HG03039 (cell line): ENCODE results near the gene CLECL1.
"Not testable (repeated sequence)": the region's sequence is repeated elsewhere in the genome, so short reads cannot be mapped to it uniquely, and the experiment has no call there.

Experiments used
- ATAC-seq: cut with Tn5 transposase; IDR thresholded peaks from one replicate; pipeline ENCODE4 v1.9.1; 2021; ENCODE audit warnings: mild to moderate bottlenecking, moderate library complexity; ENCODE audit not compliant: unreplicated experiment

Gene CLECL1

DNA sequence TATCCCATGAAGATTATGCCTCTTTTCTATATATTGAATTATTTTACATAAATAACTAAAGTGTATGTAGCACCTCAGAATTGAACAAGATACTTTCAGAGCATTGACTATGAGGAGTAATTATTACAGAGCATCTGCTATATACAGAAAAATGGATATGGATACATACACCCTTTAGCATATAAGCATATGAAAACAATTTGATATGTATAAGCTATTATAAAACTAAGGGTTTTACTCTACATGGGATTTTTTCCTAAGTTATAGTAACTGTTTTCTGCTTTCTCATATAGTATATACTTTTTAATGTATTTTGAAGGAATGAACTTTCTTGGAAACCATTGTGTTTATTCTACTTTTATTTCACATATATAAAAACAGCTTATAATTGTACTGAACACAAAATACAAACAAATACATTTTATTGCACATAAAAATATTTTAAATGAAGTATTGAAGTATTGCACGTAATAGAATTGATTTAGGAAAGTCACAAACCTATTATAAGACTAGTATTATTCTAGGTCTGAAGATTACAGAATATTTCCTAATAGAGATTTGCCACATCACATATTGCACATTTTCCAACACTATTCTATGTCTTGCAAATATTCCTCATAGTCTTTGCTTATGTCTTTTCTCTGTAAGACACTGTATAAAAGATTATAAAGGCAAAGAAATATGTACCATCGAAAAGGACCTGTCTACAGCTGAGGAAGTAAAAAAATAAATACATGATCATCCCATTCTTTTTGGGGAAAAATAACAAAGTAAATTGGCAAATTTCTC lies 19.4 kb upstream of the CLECL1 start:
- ATAC-seq: no peak

GRCh38 chr12:9751204-9752144 lies 18.6 kb upstream of the CLECL1 start:
- ATAC-seq: no peak

DNA sequence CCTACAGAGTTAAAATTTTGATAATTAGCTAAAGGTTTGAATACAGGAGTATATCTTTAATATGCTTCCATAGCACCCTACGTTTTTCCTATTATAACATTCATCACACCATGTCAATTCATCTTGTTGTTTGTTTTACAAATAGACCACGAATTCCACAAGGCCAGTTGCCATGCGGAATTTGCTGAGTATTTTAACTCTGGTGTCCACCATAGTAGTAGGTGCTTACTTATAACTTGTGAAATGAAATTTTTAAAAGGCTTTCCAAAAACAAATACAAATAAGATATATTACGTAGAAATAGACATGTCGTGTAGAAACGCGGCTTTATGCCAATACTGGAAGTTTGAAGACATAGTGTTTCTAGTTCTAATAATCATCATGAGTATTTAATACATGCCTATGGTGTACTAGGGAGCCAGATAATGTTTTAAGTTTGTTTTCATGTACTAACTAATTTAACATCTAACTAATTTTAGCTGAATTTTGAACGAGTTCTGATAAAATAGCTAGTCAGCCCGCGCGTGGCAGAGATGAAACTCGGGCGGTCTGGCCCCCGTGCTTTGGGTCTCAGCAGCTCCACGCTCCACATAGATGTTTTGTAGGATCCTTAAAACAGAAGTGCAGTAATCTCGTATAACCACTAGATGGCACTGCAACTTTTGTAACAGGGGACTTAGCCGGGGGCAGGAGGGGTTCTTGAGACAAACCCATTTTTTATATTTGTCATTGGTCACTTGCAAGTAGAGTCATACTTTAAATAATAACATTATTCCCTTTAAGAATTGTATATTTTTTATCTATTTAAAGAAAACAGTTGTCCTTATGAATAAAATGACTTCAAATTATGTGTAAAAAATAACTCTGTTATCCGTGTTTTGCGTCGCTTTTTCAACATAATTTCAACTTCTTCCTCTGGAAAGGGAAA lies 17.6 kb upstream of the CLECL1 start:
- ATAC-seq: no peak

- no peak for ATAC-seq
These were observed 16.7 kb upstream of the CLECL1 start for GRCh38 chr12:9749640-9750039.

DNA sequence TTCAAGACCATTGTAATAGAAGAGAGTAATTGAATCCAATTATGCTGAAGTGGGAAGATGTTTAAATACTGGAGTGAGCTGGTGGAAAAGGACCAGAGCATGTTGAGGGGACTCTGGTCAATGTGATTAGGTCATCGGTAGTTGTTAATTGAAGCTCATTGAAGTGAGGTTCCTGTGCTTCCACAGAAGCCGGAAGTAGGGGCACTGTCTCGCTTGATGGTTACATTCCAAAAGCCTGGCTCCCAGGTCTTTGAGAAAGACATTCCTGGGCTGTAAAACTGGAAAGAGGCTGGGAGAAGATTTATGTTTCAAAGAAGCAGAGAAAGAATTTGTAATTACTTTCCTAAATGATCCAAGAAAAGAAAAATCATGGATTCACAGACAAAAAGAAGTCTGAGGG lies 12.3 kb upstream of the CLECL1 start:
- ATAC-seq: no peak

DNA sequence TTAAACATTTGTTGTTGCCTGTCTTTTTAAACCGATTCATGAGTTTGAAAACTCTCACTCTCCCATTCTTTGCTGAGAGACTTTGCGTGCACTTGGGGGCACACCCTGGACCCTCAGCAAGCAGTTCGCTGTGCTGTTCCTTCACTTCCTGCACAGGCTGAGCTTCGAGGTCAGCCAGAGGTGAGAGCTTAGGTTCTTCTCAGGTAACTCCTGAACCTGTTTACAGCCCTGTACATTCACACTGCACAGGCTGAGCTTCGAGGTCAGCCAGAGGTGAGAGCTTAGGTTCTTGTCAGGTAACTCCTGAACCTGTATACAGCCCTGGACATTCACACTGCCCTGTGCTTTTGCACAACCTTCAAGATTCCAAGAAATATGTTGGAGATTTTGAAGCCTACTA lies 9.8 kb upstream of the CLECL1 start:
- ATAC-seq: no peak

GRCh38 chr12:9741726-9742125 lies 8.8 kb upstream of the CLECL1 start:
- ATAC-seq: peak; percentile 70

DNA sequence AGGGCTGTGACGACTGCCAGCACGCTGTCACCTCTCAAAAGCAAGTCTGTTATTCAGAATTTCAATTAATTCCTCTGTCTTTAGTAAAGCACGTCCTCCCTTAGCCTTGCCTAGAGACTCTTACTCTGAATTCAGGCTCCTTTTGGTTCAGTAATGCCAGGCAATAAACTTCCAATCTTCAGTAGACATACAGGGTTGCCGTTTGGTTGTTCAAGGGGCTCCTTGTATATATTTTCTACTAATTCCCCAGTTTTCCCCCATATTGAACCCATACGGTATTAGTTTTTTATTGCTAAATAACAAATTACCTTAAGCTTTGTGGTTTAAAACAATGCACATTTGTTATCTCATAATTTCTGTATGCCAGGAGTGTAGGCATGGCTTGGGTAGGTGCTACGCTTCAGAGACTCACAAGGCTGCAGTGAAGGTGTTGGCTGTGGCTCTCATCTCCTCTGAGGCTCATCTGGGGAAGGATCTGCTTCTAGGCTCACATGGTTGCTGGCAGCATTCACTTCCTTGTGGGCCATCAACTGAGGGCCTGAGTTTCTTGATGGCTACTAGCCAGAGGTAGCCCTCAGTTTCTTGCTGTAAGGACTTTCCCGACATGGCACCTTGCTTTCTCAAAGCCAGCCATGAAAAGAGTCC lies 7.3 kb upstream of the CLECL1 start:
- no peak for ATAC-seq

- ATAC-seq: not testable (repeated sequence)
These were observed 6.7 kb upstream of the CLECL1 start for GRCh38 chr12:9739404-9740105.

- ATAC-seq: not testable (repeated sequence)
These were observed 6.0 kb upstream of the CLECL1 start for GRCh38 chr12:9738905-9739304.

DNA sequence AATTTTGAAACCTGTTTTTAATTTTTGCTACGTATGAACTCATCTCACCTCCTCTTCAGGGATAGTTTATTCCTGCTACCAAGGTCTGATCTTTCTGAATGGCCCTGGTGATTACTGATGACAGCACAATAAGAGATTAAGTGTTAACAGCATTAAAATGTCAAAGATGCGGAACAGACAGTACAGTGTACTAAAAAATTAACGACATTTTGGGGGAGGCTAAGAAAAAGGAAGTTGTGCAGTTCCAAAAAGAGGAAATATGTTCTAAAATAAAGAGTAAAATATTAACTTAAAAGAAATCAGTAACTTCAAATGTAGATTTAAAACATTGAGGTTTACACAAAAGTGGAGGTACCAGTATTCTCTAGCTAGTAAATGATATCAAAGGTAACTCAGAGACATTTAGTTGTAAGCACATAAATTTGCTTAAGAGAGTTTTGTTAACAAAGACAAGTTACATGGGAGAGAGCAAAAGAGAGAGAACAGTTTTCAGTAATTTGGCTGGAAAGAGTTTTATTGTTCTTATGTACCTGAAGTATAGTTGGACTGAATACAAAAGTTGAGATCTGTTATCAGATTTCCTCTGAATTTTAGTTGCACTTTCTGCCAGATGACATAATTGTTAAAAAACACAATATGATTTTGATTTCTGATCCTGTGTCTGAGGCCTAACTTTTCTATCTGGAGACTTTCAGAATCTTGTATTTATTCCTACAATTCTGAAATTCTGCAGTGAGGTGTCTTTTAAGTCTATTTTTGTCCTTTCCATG lies 4.2 kb upstream of the CLECL1 start:
- no peak for ATAC-seq

- no peak for ATAC-seq
These were observed 2.7 kb upstream of the CLECL1 start for GRCh38 chr12:9735601-9736000.

DNA sequence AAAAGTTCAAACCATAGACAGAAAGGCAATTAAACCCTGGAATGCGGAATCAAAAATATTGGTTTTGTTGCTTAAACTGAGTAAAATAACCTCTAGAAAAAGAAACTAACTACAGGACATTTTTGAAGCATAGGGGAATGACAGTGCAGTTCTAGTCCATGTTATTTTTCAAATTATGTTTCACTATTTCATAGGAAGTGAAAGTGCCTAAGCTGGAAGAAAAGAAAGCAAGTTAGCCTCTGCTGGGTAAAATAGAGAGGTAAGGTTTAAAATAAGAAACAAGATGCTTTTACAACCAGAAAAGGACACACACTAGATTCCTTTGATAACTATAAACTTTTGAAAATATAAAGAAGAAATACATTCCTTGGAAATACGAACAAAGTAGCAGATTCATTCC lies 1.1 kb downstream of the CLECL1 start:
- no peak for ATAC-seq

DNA sequence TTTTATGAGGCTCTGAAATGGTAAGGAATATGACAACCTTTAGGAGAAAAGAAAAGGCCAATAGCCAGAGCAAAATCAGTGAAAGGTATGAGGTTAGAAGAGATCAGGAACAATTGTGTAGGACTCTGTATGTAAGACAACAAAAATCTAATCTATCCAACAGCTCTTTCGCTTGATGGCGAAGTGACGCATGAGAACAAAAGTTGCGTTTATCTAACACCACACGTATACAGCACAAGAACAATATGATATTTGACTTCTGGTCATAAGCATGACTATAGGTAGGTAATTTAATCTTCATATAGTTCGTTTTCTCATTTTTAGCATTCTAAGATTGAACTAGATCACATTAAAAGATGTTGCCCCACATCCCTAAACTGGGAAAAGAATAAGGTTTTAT lies 1.5 kb downstream of the CLECL1 start:
- no peak for ATAC-seq

DNA sequence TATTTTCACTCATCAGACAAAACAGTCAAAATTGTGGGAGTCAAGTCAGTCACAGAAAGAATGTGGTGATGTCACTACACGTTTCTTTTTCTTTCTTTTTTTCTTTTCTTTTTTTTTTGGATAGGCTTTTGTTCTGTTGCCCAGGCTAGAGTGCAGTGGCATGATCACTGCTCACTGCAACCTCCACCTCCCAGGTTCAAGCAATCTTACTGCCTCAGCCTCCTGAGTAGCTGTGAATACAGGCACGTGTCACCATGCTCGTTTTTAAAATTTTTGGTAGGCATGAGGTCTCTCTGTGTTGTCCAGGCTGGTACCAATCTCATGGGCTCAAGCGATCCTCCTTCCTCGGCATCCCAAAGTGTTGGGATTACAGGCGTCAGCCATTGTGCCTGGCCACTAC lies 2.3 kb downstream of the CLECL1 start:
- ATAC-seq: no peak

DNA sequence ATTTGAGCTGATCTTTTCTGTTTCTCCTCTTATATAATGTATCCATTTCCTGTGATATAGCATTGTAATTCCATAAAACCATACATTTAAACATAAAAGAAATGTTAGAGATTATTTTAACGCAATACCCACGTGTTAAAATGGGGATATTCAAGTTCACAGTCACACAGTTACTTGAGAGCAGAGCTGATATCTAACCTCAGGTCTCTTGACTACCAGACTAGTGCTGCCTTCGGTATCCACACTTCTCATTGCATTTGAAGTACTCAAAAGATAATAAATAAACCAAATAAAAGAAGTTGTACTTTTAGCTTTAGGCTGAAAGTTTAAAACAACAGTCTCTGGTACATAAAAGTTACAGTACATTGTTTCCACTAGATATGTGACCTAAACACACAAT lies 2.9 kb downstream of the CLECL1 start:
- no peak for ATAC-seq

DNA sequence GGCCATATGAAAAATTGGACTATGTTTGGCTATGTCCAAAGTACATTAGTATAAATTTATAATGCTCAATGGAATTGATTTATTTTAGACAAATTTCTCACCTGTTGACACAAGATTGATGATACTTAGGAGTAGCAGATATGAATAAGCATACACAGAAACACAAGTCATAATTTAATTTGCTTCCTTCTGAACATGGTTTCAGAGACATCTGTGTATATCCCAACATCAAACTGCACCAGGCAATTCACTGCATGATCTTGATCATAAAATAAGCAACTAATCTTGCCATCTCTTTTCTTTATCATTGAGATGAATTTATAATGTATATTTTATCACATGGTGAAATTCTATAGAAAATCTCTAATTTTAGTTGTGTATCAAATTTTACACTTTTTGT lies 3.8 kb downstream of the CLECL1 start:
- no peak for ATAC-seq

GRCh38 chr12:9727813-9728212 lies 5.1 kb downstream of the CLECL1 start:
- no peak for ATAC-seq

DNA sequence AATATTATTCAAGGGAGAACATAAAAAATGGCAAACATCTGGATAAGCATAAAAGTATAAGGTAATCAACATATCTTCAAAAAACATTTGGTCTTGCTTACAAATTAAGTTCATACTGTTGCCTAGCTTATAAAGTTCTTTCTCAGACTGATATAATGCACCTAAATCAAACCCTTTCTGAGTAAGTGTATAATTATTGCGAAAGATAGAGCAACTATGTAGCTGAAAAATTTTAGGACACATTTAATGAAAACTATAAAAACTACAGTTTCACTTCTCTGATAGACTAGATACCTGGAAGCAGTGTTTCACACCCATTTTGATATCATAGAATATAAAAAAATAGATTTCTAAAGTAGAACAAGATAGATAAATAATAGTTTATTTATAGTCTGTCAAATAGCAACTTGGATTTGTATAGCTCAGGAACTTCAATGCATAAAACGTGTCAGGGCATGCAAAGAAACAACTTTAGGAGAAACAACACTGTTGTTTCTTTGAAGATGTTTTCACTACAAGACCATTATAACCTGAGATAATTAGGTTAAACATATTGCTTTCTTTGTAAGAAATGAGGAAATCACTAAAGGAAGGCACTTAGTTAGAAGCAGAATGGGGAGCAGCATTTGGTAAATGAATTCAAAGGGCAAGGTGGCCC lies 7.6 kb downstream of the CLECL1 start:
- ATAC-seq: no peak
